ENCODE measurements around the gene SLBP.

SLBP gene

GRCh38 chr4:1759170-1759817, 47.2 kb upstream of the SLBP start:
- H3K79me2 ChIP-seq (ENCODE audit: low read length): no peaks in the 10 kb centered on the region
- no peak overlapping the region for H3K9ac ChIP-seq (ENCODE audit: low read length)
- H2AFZ ChIP-seq (ENCODE audit: low read depth, low read length): no peak overlapping the region
- no peaks in the 10 kb centered on the region for H3K9me3 ChIP-seq (ENCODE audit: insufficient read depth, low read length)
- H3K36me3 ChIP-seq (replicated peaks; ENCODE audit: low read depth, low read length): no peaks in the 10 kb centered on the region
- H3K27ac ChIP-seq (ENCODE audit: low read length): no peak overlapping the region
- no peak overlapping the region for H3K4me3 ChIP-seq (ENCODE audit: low read length)
- H3K27me3 ChIP-seq (ENCODE audit: low read depth, low read length): no peaks in the 10 kb centered on the region
- TF ChIP-seq EZH2phosphoT487 (IDR thresholded peaks at IDR 0.05; ENCODE audit: low read depth): no peak
- TF ChIP-seq, protein P1, sequence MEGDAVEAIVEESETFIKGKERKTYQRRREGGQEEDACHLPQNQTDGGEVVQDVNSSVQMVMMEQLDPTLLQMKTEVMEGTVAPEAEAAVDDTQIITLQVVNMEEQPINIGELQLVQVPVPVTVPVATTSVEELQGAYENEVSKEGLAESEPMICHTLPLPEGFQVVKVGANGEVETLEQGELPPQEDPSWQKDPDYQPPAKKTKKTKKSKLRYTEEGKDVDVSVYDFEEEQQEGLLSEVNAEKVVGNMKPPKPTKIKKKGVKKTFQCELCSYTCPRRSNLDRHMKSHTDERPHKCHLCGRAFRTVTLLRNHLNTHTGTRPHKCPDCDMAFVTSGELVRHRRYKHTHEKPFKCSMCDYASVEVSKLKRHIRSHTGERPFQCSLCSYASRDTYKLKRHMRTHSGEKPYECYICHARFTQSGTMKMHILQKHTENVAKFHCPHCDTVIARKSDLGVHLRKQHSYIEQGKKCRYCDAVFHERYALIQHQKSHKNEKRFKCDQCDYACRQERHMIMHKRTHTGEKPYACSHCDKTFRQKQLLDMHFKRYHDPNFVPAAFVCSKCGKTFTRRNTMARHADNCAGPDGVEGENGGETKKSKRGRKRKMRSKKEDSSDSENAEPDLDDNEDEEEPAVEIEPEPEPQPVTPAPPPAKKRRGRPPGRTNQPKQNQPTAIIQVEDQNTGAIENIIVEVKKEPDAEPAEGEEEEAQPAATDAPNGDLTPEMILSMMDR (IDR thresholded peaks at IDR 0.05; ENCODE audit: low read depth, low read length): no peak
- no peak overlapping the region for H3K4me2 ChIP-seq (ENCODE audit: low read length)
- peaks cover under 1% of the 10 kb centered on the region; the same call in 1 of the 2 replicates for H3K4me1 ChIP-seq (ENCODE audit: low read length)
- H4K20me1 ChIP-seq (ENCODE audit: insufficient read depth, low read length): no peaks in the 10 kb centered on the region

- Histone ChIP-seq H2AFZ (ENCODE audit: low read depth, low read length) (no peak overlapping the region), H3K36me3 (replicated peaks; ENCODE audit: low read depth, low read length) (no peaks in the 10 kb centered on the region), H3K4me1 (ENCODE audit: low read length) (peaks cover 3% of the 10 kb centered on the region; the same call in 1 of the 2 replicates), H3K9me3 (ENCODE audit: insufficient read depth, low read length) (no peaks in the 10 kb centered on the region), H3K4me2 (ENCODE audit: low read length) (no peak overlapping the region), H3K9ac (ENCODE audit: low read length) (no peak overlapping the region), H3K27ac (ENCODE audit: low read length) (no peak overlapping the region), H3K79me2 (ENCODE audit: low read length) (no peaks in the 10 kb centered on the region), H4K20me1 (ENCODE audit: insufficient read depth, low read length) (no peaks in the 10 kb centered on the region), H3K27me3 (ENCODE audit: low read depth, low read length) (no peaks in the 10 kb centered on the region), H3K4me3 (ENCODE audit: low read length) (no peak overlapping the region)
- TF ChIP-seq, protein P1 (IDR thresholded peaks at IDR 0.05; ENCODE audit: low read depth, low read length): no peak
- no peak for TF ChIP-seq EZH2phosphoT487 (IDR thresholded peaks at IDR 0.05; ENCODE audit: low read depth)
Observed at GRCh38 chr4:1758306-1759121, 46.4 kb upstream of the SLBP start.

- Histone ChIP-seq H3K79me2 (ENCODE audit: low read length) (no peaks in the 10 kb centered on the region), H4K20me1 (ENCODE audit: insufficient read depth, low read length) (no peaks in the 10 kb centered on the region), H3K27me3 (ENCODE audit: low read depth, low read length) (no peaks in the 10 kb centered on the region), H2AFZ (ENCODE audit: low read depth, low read length) (no peak overlapping the region), H3K27ac (ENCODE audit: low read length) (no peak overlapping the region), H3K9me3 (ENCODE audit: insufficient read depth, low read length) (no peaks in the 10 kb centered on the region), H3K4me2 (ENCODE audit: low read length) (no peak overlapping the region), H3K4me3 (ENCODE audit: low read length) (no peak overlapping the region), H3K4me1 (ENCODE audit: low read length) (peaks cover 8% of the 10 kb centered on the region), H3K9ac (ENCODE audit: low read length) (no peak overlapping the region), H3K36me3 (replicated peaks; ENCODE audit: low read depth, low read length) (no peaks in the 10 kb centered on the region)
- TF ChIP-seq, protein P1 (IDR thresholded peaks at IDR 0.05; ENCODE audit: low read depth, low read length): no peak
- TF ChIP-seq EZH2phosphoT487 (IDR thresholded peaks at IDR 0.05; ENCODE audit: low read depth): no peak
Observed at GRCh38 chr4:1757836-1758235, 45.7 kb upstream of the SLBP start.

All from OCI-LY3 (cell line).